Caco-2 (cell line): ENCODE data around the gene ERVW-1. TPM values are rescaled to one million over a fixed set of nuclear protein-coding genes. Genes with fewer than 3 reads are reported as not detected.
"Not testable (repeated sequence)": the region's sequence is repeated elsewhere in the genome, so short reads cannot be mapped to it uniquely, and the experiment has no call there.

Experiments
- BruUV-seq: library from RNA; stranded (reverse); fragments of 400-500 nt; replicated peaks from 2 replicates; lab custom pipeline; 2021; lab: Mats Ljungman, UMichigan
- CTCF ChIA-PET: fragments of 300-600 bp; sonication (Branson Sonifier 250); formaldehyde crosslinking; loops from one replicate; lab custom pipeline; 2022; ENCODE audit warnings: antibody characterized with exemption; lab: Charles Lee
- POLR2A ChIA-PET: fragments of 300-600 bp; sonication (Branson Sonifier 250); formaldehyde crosslinking; loops from one replicate; lab custom pipeline; 2022; ENCODE audit warnings: antibody characterized with exemption; lab: Charles Lee
- DNase-seq, 2 experiments: peaks; one replicate each; pipeline versions ENCODE4 v3.0.0 to v3.0.0-alpha.2; 2020 to 2022
- H3K27me3 ChIP-seq: replicated peaks from 2 replicates; pipeline ENCODE4 v1.6.0; 2011; ENCODE audit warnings: low read length; ENCODE audit not compliant: control insufficient read depth, insufficient read depth
- H3K36me3 ChIP-seq: 2 replicates; pipeline ENCODE4 v1.5.1; 2011; ENCODE audit warnings: low read length; ENCODE audit not compliant: control insufficient read depth, insufficient read depth
- H3K4me1 ChIP-seq: fragments of 250-450 bp; sonication (Bioruptor Pico); 2 replicates; pipeline ENCODE4 v1.5.1; 2020; ENCODE audit warnings: mild to moderate bottlenecking
- H3K4me3 ChIP-seq: 2 replicates; pipeline ENCODE4 v1.5.1; 2011; ENCODE audit warnings: low read depth, mild to moderate bottlenecking, control low read depth, low read length
- H3K9me3 ChIP-seq: fragments of 250-450 bp; sonication (Bioruptor Pico); 2 replicates; pipeline ENCODE4 v1.5.1; 2020; ENCODE audit warnings: mild to moderate bottlenecking, moderate library complexity
- H3K27ac Mint-ChIP-seq: one replicate; pipeline ENCODE4 v1.8.0; 2022; ENCODE audit warnings: mixed read lengths; ENCODE audit not compliant: unreplicated experiment
- H3K27me3 Mint-ChIP-seq: one replicate; pipeline ENCODE4 v1.8.0; 2022; ENCODE audit warnings: mixed read lengths; ENCODE audit not compliant: insufficient read depth, unreplicated experiment
- H3K36me3 Mint-ChIP-seq: one replicate; pipeline ENCODE4 v1.8.0; 2022; ENCODE audit warnings: mild to moderate bottlenecking, mixed read lengths; ENCODE audit not compliant: insufficient read depth, unreplicated experiment
- H3K4me1 Mint-ChIP-seq: one replicate; pipeline ENCODE4 v1.8.0; 2022; ENCODE audit warnings: low read depth, mixed read lengths; ENCODE audit not compliant: unreplicated experiment
- H3K4me3 Mint-ChIP-seq: one replicate; pipeline ENCODE4 v1.8.0; 2022; ENCODE audit warnings: mild to moderate bottlenecking, moderate library complexity, mixed read lengths; ENCODE audit not compliant: unreplicated experiment
- H3K9me3 Mint-ChIP-seq: one replicate; pipeline ENCODE4 v1.8.0; 2022; ENCODE audit warnings: mixed read lengths; ENCODE audit not compliant: unreplicated experiment
- intact Hi-C: fragments of 100-400 bp; cut with micrococcal nuclease; formaldehyde crosslinking; loops from one replicate; pipeline ENCODE4 v1.10.0; 2022; ENCODE audit not compliant: unreplicated experiment
- total RNA-seq: library from RNA; stranded (reverse); gene quantifications from 2 replicates; pipeline ENCODE4 v1.2.3, GENCODE V29; 2022
- TF ChIP-seq, protein P1 (sequence below), 2 experiments: fragments of 200-600 bp in 1 of 2; IDR thresholded peaks; 1 replicate in 1 of 2; 2 replicates in 1 of 2; pipeline versions ENCODE4 v1.5.1 to v1.8.0; 2011 to 2022; ENCODE audit warnings: antibody characterized with exemption in 1 of 2, control low read depth in 1 of 2, inconsistent platforms in 1 of 2, low read depth in 1 of 2, low read length in 1 of 2, mild to moderate bottlenecking in 1 of 2, moderate library complexity in 1 of 2; ENCODE audit not compliant: insufficient read depth in 1 of 2, severe bottlenecking in 1 of 2, unreplicated experiment in 1 of 2

The ERVW-1 gene
- total RNA-seq, 1 experiment from 2014 or later = not detected

- POLR2A ChIA-PET = interaction anchor here (0.6 to 2.4 kb wide), 7 partner anchors 14 to 312 kb away, joined by 3 to 31 read pairs (median 11); partner anchors contain the start of genes ANKIB1, CYP51A1, KRIT1 and PEX1
- TF ChIP-seq, protein P1, sequence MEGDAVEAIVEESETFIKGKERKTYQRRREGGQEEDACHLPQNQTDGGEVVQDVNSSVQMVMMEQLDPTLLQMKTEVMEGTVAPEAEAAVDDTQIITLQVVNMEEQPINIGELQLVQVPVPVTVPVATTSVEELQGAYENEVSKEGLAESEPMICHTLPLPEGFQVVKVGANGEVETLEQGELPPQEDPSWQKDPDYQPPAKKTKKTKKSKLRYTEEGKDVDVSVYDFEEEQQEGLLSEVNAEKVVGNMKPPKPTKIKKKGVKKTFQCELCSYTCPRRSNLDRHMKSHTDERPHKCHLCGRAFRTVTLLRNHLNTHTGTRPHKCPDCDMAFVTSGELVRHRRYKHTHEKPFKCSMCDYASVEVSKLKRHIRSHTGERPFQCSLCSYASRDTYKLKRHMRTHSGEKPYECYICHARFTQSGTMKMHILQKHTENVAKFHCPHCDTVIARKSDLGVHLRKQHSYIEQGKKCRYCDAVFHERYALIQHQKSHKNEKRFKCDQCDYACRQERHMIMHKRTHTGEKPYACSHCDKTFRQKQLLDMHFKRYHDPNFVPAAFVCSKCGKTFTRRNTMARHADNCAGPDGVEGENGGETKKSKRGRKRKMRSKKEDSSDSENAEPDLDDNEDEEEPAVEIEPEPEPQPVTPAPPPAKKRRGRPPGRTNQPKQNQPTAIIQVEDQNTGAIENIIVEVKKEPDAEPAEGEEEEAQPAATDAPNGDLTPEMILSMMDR (IDR thresholded peaks at IDR 0.05; ENCODE audit: insufficient read depth in 1 of 2, low read depth in 1 of 2, low read length in 1 of 2, severe bottlenecking in 1 of 2, unreplicated experiment in 1 of 2) = peak in 1 of 2 experiments; percentile 89
- intact Hi-C loops = loop anchor here (1.0 to 5.0 kb wide), 6 partner anchors 23 to 565 kb away; partner anchors contain the start of genes CYP51A1 and MTERF1
Measured at GRCh38 chr7:92446869-92447344, 30.8 kb downstream of the ERVW-1 start.

GRCh38 chr7:92442720-92443119 lies 35.0 kb downstream of the ERVW-1 start:
- H3K9me3 Mint-ChIP-seq = peaks cover 35% of the 10 kb centered on the region
- H3K4me1 Mint-ChIP-seq, H3K27me3 Mint-ChIP-seq, POLR2A ChIA-PET, BruUV-seq, CTCF ChIA-PET, H3K27me3 ChIP-seq, H3K27ac Mint-ChIP-seq, H3K36me3 ChIP-seq, H3K4me3 Mint-ChIP-seq, H3K4me3 ChIP-seq, H3K36me3 Mint-ChIP-seq, H3K4me1 ChIP-seq: not testable (repeated sequence)
- H3K9me3 ChIP-seq = peaks cover 19% of the 10 kb centered on the region
- intact Hi-C loops = loop anchor here (1.0 kb wide), 1 partner anchor 18 kb away; no protein-coding TSS in a partner anchor
- peak in 1 of 2 experiments; percentile 45 for DNase-seq

More at GRCh38 chr7:92446869-92447344, 30.8 kb downstream of the ERVW-1 start:
- no peaks in the 10 kb centered on the region for H3K27me3 Mint-ChIP-seq
- H3K36me3 ChIP-seq = peaks cover 2% of the 10 kb centered on the region
- H3K27me3 ChIP-seq = no peaks in the 10 kb centered on the region
- H3K4me1 Mint-ChIP-seq = peaks cover 9% of the 10 kb centered on the region
- H3K4me3 Mint-ChIP-seq = peak overlapping the region; percentile 82
- peaks cover 14% of the 10 kb centered on the region for H3K9me3 ChIP-seq
- CTCF ChIA-PET = interaction anchor here (0.6 to 3.5 kb wide), 15 partner anchors 14 to 616 kb away, joined by 3 to 74 read pairs (median 4); partner anchors contain the start of genes ANKIB1, CDK6, KRIT1 and MTERF1
- peaks cover 26% of the 10 kb centered on the region for H3K9me3 Mint-ChIP-seq
- H3K36me3 Mint-ChIP-seq = peaks cover 29% of the 10 kb centered on the region
- no TSS peak for BruUV-seq
- H3K4me1 ChIP-seq = peaks cover 22% of the 10 kb centered on the region
- H3K27ac Mint-ChIP-seq = peak overlapping the region; percentile 86
- H3K4me3 ChIP-seq = no peak overlapping the region; the same call in 1 of the 2 replicates
- DNase-seq = no peak

- Histone ChIP-seq H3K36me3 (no peaks in the 10 kb centered on the region; the same call in 1 of the 2 replicates), H3K4me1 (peaks cover 7% of the 10 kb centered on the region), H3K27me3 (no peaks in the 10 kb centered on the region), H3K4me3 (no peak overlapping the region), H3K9me3 (peaks cover 12% of the 10 kb centered on the region)
- intact Hi-C loops = no loop called here
- H3K27ac Mint-ChIP-seq = no peak overlapping the region
- no TSS peak for BruUV-seq
- POLR2A ChIA-PET = no interaction called here
- H3K36me3 Mint-ChIP-seq = no peaks in the 10 kb centered on the region
- H3K4me1 Mint-ChIP-seq = no peaks in the 10 kb centered on the region
- CTCF ChIA-PET = no interaction called here
- no peaks in the 10 kb centered on the region for H3K27me3 Mint-ChIP-seq
- no peak for DNase-seq
- H3K9me3 Mint-ChIP-seq = peaks cover 20% of the 10 kb centered on the region
- TF ChIP-seq, protein P1 (IDR thresholded peaks at IDR 0.05; ENCODE audit: insufficient read depth in 1 of 2, low read depth in 1 of 2, low read length in 1 of 2, severe bottlenecking in 1 of 2, unreplicated experiment in 1 of 2) = no peak
- no peak overlapping the region for H3K4me3 Mint-ChIP-seq
Measured at GRCh38 chr7:92437956-92438491, 39.7 kb downstream of the ERVW-1 start.
